Stimulated activated CD4-positive, alpha-beta T cell treated with anti-CD3 and anti-CD28 coated beads, Interleukin-1b, Interleukin-23, amount 100 ng/mL, for 1 hour (primary cell): ENCODE data around the gene GORAB.

Experiments used
- DNase-seq, 2 donors: peaks; one replicate each; pipeline ENCODE4 v3.0.0-alpha.2; 2020; ENCODE audit warnings: low read depth in 2 of 2

The GORAB gene

DNA sequence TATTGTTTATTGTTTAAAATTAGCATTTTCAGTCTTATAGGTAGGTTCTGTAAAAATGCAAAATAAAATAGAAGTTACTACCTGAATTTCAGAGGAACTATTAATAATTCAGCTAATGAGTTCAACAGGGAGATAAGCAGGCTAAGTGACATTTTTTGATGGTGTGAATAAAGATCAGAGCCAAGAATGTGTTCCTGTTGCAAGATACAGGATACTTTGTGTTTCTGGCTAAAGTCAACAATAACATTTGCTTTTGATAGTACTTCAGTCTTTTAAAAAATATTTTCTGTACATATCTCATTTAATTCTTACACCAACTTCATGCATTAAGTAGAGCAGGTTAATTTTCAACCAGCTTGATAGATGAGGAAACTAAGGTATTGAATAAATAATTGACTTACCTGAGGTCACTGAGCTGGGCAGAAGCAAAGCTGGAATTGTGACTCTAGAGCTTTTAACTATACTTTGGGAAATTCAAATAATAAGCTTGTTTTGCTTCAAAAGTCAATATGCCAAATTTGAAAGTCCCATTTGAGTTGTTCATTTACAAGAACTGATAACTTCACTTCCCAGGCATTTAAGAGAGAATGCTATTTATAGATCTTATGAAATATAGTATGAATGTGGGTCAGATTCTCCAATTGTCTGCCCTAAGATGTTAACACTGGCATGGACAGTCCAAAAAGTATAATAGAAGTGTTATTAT is 6.0 kb downstream of the GORAB start:
- DNase-seq = no peak

GRCh38 chr1:170538687-170539086 is 6.7 kb downstream of the GORAB start:
- no peak for DNase-seq

DNA sequence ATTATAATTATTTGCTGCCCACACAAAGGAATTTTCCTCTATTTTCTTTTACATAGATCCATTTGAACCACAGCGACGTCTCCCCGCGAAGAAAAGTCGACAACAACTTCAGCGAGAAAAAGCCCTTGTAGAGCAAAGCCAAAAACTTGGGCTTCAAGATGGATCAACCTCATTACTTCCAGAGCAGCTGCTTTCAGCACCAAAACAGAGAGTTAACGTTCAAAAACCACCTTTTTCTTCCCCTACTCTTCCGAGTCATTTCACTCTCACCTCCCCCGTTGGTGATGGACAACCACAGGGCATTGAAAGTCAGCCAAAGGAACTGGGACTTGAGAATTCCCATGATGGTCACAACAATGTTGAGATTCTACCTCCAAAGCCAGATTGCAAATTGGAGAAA is 7.2 kb downstream of the GORAB start:
- DNase-seq = no peak

- DNase-seq = no peak
Observed at GRCh38 chr1:170544624-170545023, 12.7 kb downstream of the GORAB start.

DNA sequence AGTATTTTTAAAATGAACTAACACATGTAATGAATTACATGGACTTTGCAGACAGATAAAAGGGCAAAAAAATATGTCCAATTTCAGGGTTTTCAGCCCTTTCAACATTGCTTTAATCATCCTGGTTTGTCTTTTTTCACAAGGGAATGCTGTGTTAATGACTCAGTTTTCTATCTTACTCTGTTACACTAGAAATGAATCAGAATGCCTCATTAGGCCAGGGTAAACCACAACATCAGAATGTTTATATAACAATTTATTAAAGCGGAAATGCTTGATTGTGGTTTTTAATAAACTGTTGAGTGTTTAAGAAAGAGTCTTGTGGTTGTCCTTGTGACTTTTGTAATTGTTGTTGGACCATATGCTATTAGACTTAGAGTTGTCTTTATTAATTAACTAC is 13.5 kb downstream of the GORAB start:
- no peak for DNase-seq

DNA sequence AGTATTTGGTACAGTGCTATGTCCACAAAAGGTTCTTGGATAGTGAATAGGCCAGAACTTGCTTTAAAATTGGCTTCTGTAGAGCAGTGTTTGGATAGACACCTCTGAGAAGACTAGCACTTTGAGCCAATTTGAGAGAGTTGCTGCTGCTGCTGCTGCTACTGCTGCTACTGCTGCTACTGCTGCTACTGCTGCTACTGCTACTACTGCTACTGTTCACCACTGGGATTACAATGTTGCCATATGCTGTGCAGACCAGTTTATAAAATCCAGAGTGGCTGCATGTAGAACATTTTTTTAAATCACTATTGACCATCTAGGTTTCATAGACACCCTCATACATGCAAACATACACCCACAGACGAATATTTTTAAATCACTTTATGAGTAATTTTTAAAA is 15.3 kb downstream of the GORAB start:
- DNase-seq = no peak

DNA sequence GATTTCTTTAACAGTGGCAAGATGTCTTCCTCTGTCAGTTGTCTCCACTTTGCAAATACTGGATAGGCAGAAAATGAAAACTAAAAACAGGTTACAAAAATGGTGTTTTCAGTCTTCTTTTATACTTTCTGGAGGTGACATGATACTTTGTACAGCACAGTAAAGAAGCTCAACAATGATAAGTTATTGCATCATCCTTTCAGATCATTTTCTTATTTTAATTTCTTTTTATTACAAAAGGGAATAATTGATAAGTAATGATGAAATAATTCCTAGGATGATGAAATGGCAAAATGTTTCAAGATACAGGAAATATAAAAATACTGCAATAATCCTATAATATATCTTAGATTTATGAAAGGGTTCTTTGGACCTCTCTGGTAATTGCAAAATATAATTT is 16.5 kb downstream of the GORAB start:
- no peak for DNase-seq

DNA sequence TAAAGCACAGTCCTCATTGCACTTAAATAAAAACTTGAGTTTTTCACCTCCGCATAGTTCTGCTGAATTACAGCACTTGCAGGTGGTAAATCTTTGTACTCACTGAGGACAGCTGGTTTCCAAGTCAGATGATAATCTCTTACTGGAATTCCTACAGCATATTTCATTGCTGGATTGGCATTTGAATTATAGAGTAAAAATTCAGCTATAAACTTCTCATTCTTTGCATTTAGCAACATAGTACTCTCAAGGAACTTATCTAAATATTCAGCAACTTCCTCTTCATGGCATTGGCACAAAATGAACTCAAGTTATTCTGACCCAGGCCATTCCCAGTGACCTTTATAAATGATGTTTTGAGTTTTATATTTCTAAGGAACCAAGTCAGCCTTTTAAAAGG is 23.4 kb downstream of the GORAB start:
- DNase-seq = no peak

- DNase-seq = no peak
Observed at GRCh38 chr1:170556917-170557316, 25.0 kb downstream of the GORAB start.

- DNase-seq = no peak
Observed at GRCh38 chr1:170558731-170559130, 26.8 kb downstream of the GORAB start.

GRCh38 chr1:170559166-170559565 is 27.2 kb downstream of the GORAB start:
- DNase-seq = no peak

GRCh38 chr1:170560681-170561285 is 28.8 kb downstream of the GORAB start:
- no peak for DNase-seq

GRCh38 chr1:170562646-170563338 is 30.8 kb downstream of the GORAB start:
- no peak for DNase-seq

DNA sequence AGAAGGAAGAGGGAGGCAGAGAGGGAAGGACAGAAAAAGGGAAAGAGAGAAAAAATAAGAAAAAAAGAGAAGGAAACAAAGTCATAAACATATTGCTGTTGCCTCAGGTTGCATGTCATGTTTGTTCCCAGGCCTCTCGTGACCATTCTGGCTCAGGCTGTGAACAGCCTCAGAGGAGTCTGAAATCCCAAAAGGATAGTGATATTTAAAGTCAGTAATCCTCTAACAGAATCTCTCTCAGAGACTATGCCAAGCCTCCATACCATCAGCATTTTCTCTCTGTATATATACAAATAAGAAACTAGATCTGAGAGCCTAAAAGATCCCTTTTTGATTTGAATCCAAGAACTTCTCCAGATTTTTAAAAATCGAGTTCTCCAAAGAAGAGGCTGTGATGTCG is 35.2 kb downstream of the GORAB start:
- no peak for DNase-seq

DNA sequence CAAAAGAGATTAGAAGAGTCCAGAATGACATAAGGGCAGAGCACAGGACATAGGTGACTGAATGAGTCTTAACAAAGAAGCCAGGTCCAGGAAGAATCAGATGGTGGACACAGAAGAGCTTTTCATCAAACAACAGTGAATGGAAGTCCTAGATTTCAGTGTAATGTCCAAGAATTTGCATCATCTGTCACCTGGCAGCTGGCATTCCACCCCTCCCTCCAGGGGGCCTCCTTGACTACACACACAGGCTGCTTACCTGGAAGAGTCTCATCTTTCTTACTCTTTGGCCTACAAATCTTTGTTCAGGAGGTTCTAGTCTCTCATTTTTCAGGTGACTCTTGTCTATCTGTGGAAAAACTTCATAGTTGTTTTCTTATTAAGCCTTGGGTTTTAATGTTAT is 36.2 kb downstream of the GORAB start:
- DNase-seq = no peak

DNA sequence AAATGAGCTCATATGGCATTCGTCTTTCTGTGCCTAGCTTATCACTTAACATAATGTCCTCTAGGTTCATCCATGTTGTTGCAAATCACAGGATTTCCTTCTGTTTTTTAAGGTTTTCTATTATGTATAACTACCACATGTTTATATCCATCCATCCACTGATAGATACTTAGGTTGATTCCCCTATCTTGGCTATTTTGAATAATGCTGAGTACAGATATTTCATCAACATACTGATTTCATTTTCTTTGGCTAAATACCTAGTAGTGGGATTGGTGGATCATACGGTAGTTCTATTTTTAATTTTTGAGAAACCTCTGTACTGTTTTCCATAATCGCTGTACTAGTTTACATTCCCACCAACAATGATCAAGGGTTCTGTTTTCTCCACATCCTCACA is 45.0 kb downstream of the GORAB start:
- DNase-seq = no peak

DNA sequence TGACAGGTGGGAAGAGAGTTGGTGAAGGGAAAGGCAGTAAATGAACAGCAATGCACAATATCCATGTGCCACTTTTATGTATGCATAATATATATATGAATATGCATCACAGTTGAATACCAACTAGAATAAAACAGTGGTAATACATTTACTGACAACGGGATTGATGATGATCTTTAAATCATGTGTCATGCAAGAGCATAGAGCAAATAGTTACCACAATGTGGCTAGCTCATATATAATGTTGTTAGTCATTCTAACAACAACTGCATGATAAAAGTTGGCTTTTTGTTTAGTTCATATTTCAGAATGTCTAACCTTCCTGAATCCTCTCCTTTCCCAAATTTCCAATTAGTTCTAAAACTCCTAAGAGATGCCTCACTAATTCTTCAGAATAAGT is 46.4 kb downstream of the GORAB start:
- no peak for DNase-seq

DNA sequence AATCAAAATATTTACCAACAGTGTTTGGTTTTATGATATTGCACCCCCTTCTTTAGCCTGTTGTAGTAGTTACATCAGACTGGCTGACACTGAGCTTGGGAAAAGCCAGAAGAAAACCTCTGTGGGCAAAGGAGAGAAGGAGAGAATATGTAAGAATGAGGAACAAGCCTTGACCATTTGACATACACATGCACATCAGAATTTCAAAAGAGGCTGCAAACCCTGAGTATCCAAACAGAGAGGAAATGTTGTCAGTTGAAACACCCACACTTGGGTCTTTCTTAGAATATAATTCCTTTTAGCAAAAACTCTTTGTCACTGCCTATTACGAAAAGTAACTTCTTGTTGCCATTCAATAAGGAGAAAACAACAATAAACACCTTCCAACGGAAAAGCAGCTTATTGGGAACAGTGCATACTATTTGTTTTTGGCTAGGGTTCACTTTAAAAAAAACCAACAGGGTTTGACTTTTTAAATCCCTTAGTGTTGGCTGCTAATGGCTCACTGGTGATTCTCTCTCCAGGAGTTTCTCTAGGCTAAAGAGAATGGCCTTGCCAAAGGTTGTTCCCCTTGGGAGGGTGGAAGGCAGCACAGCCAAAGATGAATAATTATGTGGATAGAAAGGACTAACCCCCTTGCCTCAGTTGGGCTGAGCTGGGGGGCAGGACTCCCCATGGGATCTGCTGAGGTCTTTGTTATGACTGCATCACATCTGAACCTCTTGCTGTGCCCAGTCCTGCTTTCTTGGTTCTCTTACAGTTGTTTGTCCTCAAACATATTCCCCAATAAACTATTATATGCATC is 48.9 kb downstream of the GORAB start:
- DNase-seq = no peak

- no peak for DNase-seq
Observed at GRCh38 chr1:170583186-170583585, 51.2 kb downstream of the GORAB start.

GRCh38 chr1:170586321-170587252 is 54.6 kb downstream of the GORAB start:
- DNase-seq = no peak

GRCh38 chr1:170587253-170587593 is 55.3 kb downstream of the GORAB start:
- DNase-seq = no peak
